Amniotic epithelial cell (primary cell): Measurements from ENCODE around the gene IQSEC3.

Experiments
- DNase-seq: peaks from one replicate; pipeline ENCODE4 v3.0.0-alpha.2; 2010; ENCODE audit warnings: low read depth

The IQSEC3 gene

DNA sequence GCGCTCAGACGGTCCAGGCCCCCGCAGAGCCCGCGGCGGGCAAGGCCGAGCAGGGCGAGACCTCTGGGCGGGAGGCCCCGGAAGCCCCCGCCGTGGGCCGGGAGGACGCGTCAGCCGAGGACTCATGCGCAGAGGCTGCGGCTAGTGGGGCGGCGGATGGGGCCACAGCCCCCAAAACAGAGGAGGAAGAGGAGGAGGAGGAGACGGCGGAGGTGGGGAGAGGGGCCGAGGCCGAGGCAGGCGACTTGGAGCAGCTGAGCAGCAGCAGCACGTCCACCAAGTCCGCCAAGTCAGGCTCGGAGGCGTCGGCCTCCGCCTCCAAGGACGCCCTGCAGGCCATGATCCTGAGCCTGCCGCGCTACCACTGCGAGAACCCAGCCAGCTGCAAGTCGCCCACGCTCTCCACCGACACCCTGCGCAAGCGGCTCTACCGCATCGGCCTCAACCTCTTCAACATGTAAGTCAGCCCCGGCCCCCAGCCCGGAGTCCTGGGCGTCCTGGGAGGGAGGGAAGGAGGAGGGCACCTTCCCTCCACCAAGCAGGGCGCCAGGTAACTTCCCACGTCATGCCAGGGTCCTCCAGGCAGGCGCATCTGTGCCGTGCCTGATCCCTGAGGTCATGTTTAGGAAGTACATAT lies 72.4 kb downstream of the IQSEC3 start:
- peak; percentile 41 for DNase-seq

DNA sequence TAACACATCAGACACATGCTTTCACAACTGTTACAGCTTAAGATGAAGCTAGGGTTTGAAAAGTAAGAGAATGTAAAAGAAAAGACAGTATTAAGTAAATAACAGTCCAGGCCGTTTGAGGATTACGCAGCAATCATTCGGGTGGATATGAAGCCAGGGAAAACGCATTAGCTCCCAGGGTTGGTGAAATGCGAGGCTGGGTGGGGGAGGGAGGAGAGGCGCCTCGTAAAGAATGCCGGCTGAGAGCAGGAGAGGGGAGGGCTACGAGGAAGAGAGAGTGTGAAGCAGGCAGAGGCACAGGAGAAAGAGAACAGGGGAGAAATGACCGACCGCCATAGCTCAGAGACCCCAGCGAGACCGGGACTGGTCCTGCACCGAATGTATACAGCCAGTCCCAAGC lies 73.0 kb downstream of the IQSEC3 start:
- peak; percentile 58 for DNase-seq

DNA sequence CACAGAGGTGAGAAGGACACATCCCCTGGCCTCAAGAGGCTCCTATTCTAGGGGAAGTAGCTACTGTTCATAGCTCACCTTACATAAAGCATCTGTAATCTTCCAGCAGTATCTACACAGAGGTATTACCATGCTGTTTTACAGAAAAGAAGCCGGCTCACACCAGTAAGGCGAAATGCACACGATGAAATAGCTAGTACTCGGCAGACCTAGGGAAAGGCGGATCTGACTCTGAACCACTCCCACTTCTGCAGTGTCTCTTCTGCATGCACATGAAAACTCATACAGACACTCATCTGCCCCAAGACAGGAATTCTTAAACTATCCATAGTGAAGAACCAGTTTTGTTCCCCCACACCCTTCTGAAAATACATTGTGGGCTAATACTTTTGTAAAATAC lies 73.6 kb downstream of the IQSEC3 start:
- DNase-seq: peak; percentile 33

DNA sequence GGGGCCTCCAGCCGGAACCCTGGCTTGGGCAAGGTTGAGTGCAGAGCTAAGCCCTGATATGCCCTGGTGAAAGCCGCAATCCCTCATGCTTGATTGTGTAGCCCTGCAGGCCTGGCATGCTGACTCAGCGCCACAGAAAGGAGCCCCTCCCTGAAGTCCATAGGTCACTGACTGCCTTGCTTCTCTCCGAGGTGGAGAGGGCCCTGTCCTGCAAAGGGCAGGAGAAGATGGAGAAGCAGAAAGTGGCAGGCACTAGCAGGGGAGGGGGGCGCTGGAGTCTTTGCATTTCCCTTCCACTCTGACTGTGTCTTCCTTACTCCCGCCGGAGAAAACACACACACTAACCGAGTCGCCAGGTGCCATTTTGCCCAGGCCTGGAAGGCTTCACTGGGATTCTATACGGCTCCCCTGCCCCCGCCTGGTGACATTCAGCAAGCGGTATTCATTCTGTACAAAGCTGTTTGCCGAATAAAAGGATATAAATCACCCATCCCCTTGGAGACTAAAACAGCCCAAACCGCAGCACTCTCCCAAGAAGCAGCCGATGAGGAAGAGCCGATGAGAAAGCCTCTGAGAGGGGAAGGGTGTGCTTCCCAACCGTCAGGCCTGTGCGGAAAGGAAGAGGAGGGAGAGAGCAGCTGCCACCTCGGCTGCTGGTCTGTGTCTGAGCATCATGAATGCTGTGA lies 77.5 kb downstream of the IQSEC3 start:
- peak; percentile 84 for DNase-seq

DNA sequence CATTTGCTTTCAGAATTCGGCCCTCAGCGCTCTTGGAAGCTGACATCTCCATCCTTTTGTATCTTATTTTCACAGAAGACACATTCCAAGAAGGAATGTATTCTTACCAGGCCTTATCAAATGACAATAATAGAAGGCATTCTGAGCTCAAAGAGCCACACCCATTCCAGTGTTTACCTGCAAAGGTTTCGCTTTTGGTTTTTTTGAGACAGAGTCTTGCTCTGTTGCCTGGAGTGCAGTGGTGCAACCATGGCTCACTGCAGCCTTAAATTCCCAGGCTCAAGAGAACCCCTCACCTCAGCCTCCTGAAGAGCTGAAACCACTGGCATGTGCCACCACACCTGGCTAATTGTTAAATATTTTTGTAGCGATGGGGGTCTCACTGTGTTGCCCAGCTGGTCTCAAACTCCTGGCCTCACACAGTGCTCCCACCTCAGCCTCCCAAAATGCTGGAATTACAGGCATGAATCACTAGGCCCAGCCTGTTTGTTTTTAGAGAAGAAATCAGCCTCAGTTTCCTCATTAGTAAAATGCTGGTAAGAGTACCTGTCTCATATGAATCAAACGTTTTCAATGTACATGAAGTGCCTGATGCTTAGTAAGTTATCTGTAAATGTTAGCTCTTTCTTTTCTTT lies 78.2 kb downstream of the IQSEC3 start:
- DNase-seq: no peak

DNA sequence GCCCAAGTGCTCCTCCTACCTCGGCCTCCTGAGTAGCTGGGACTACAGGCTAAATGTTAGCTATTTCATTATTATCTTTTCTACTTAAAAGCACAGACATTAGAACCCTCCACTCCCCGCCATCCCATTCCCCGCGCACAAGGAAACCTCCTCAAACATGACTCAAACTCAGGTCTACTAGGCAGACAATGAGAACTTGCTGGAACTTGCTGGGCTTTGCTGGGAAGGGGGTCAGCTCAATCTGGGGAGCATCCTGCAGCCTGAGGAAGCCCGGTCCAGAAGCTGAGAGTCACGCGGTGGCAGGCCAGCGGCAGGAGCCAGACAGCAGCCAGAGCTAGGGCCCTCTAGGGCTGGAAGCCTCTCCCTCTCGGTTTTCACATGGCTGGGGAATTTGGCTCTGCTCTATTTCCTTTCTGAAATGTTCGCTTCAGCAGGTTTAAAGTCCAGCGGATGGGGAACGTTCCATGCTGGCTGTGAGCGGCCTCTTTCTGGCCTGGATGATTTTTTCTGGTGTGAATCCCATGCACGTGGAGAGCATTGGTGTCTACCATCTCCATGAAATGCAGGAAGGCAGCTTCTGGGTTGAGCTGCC lies 78.9 kb downstream of the IQSEC3 start:
- no peak for DNase-seq

DNA sequence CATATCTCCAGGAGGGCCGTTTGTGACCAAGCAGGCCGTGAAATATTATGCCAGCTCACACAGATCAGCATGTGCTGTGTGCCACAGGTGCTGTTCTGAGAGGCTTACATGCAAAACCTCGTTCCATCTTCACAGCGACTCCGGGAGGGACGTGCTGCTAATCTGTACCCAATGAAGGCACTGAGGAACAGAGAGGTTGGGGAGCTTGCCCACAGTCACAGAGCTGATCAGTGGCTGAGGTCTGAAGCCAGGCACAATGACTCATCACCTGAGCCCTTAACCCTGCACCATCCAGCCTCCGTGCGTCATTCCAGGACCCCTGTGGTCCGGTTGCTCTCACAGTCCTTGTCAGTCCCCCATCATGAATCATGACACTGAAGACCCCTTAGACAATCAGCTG lies 80.7 kb downstream of the IQSEC3 start:
- DNase-seq: no peak

DNA sequence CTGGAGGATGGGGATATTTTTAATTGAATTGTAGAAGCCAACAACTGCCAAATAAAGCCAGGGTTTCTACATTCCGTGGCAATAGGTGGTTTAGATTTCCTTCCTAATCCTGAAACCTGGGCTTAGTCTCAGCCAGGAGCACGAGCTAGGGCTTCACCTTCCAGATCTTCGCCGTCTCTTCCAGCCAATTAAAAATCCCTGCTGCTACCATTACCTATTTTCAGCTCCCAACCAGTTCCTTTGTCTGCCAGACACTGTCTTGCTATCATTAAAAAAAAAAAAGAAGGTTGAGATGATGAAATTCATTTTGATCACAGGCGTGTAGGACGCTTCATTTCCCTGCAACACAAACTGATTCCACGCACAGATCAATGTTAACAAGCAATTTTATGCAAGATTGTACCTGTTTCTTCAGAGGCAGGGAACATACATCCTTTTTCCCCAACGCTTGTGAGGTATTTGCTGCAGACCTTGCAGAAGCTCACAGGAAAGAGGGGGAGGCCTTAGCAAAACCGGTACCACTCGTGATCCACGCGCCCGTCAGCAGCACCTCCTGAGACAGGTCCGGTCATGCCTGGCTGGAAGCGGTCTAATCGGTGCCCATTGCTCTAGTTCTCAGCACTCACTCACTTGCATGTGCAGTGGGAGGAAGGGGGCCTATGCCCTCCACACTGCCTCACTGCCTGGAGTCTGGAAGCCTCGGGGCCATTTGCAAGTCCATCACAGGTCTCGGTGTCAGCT lies 82.3 kb downstream of the IQSEC3 start:
- no peak for DNase-seq

DNA sequence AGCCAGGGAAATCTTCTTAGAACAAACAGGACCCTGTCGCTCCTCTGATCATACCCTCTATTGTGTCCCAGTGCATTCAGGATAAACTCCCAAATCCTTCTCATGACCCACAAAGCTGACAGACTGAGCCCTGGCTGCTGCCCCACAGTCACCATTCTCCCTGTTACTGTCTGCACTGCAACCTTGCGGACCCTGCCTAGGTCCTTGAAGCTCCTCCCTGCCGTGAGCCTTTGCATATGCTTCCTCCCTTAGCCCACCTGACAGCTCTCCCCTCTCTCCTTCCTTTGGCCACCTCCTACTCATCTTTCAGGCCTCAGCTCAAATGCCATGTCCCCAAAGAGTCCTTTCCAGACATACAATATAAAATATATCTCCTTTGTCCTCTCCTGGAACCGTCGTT lies 85.0 kb downstream of the IQSEC3 start:
- DNase-seq: no peak

DNA sequence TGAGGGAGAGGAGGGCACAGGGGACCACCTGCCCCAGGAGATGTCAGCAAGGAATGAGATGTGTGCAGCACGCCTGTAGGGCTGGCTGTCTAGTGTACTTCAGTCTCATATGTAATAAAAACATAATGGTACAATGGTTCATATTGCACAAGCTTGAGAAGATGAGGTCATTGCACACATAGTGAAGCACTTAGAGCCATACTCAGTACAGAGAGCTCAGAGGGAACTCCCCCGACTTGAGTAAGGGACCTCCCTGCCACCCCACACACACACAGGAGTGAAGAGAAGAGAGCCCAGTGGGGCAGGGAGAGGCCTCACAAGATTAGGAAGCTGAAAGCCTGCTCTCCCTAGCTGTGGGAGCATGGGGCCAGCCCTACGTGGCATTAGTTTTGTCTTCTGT lies 85.9 kb downstream of the IQSEC3 start:
- DNase-seq: peak; percentile 89

DNA sequence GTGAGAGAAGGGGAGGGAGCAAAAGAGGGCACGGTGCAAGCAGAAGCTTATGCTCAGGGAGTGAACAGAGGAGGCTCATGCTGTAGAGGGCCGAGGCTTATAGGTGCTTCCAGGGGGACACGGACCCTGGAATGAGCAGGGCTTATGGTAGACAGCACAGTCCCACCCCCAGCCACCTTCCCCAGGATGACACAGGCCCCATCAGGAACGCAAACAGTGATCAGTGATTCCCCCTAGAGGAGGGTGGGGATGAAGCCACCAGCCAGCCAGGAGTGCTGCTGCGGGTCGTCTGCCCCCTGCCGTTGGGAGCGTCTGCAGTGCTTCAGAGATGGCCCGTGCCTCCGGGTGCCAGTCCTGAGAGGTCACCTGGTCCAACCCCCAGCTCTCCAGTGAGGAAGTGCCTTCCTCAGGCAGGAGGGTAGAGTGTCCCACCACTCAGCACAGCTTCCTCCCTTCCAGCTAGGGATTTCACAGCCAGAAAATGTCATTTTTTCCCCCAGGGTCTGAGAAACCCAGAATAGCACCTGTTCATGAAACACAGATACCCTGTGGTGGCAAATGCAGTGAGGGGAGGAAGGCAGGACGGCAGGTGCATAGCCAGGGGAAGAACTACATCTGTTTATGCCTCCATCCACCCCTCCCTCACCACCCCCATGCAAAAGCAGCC lies 86.6 kb downstream of the IQSEC3 start:
- peak; percentile 58 for DNase-seq

DNA sequence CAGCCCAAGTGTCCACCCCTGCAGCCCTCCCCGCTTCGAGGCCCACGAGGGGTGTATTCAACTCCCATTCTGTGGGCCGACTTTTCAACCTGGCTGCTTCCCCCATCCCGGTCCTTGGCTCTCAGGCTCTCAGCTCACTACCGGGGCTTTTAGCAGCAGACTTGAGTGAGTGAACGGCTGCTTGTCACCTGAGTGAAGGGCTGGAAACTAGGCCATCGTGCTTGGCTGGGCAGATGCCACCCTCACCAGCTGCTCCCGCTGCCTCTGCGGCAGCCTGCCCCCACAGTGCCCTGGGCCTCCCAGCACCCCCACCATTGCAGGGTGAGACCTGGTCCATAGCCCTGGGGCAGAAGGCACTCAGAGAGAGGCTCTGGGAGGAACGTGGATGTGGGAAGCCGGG lies 87.5 kb downstream of the IQSEC3 start:
- DNase-seq: no peak

DNA sequence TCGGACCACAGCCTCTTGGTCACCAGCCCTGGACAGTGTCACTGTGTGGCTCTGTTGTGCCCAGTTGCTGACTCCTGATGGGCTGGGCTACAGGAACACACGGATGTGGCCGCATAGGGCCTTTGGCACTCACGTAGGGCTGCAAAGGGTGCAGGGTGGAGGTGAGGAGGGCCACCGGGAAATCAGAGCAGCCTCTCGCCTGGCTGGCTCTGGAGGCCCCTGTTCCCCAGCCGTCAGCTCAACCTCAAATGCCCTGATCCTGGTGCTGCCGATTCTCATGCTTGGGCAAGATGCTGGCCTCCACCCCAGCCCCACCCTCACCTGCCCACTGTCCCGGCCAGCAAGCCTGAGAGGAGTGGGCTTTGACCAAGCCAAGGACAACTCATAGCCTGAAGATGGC lies 88.4 kb downstream of the IQSEC3 start:
- no peak for DNase-seq

DNA sequence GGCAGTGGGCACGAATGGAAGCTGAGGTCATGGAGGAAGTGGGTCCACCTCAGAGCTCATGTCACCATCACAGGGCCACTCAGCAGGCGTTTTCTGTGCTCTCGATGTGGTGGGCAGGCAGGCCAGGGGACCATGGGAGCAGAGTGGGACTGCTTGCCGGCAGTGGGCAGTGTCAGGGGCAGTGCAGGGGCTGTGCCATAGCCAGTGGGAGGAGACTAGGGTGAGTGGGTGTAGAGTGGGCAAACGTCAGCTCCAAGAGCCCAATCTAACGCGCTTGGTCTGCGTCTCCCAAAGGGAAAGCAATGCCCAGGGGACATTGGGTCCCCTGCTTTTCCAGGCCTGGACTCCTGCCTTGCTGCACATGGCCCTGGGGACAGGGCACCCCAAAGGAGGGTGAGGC lies 89.1 kb downstream of the IQSEC3 start:
- no peak for DNase-seq

DNA sequence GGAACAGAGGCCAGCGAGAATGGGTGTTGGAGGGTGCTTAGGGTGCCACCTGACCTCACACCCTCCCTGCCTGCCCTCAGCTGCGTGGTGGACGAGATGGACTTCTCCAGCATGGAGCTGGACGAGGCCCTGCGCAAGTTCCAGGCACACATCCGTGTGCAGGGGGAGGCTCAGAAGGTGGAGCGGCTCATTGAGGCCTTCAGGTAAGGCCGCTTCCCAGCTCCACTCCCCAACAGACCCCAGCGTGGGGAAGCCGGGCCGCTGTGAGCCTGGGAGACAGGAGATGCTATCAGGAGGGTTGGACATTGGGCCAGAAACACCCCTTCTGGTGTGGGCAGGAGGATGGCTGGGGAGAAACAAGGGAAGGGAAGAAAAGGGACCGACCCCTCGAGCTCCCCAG lies 90.4 kb downstream of the IQSEC3 start:
- no peak for DNase-seq

DNA sequence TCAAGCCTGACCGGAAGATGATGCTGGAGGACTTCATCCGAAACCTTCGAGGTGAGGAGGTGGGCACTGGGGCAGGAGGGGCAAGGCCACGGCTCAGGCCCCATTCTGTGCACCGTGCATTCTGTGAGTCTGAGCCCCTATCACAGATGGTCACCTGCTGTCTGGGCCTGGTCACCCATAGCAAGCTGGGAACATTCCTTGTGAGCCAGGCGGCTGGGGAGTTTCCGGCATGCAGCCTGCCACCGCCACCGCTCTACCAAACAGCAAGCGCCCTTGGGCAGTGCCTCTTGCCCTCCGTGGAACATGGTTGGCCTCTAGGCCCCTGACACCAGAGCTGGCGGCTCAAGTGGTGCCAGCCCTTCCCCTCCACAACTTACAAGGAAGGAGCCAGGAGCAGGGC lies 91.1 kb downstream of the IQSEC3 start:
- DNase-seq: no peak

DNA sequence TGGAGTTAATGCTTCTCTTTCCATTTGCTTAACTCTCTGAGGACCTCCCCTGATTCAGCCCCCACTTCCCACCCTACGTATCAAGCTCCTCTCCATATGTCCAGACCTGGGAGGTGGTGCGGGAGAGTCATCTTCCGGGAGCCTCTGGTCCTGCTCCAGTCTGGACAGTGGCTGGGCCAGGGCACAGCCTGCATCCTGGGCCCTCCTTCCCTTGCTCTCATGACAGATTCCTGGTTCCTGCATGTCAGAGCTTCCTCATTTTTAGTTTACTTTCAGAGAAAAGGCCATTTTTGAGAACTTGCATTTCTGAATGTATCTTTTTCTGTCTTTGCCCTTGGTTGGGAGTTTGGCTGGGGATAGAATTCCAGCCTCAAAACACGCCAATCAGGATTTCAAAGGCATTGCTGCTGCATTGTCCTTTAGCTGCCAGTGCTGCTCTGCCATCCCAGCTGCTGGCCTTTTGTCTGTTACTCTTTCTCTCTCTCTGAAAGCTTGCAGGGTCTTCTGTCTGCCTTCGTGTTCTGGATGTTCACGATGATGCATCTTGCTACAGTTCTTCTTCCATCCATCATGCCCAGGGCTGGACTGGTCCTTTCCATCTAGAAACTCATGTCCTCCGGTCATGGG lies 92.7 kb downstream of the IQSEC3 start:
- DNase-seq: no peak

DNA sequence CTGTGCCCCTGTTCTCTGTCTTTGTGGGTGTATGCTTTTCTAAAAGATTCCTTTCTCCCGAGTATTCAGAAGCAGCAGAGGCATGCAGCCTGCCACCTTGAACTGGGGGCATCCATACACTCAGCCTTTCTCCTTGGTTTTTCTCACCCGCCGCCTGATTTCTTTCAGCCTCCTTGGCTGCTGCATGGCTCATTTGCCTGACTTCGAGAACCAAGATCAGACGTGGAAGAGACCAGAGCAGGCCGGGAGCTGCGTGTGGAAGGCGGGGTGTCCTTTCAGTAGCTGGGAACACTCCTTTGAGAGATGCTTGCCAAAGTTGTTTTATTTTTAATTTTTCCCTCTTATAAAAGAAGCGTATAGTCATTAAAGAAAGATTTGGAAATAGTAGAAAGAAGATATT lies 94.3 kb downstream of the IQSEC3 start:
- no peak for DNase-seq

DNA sequence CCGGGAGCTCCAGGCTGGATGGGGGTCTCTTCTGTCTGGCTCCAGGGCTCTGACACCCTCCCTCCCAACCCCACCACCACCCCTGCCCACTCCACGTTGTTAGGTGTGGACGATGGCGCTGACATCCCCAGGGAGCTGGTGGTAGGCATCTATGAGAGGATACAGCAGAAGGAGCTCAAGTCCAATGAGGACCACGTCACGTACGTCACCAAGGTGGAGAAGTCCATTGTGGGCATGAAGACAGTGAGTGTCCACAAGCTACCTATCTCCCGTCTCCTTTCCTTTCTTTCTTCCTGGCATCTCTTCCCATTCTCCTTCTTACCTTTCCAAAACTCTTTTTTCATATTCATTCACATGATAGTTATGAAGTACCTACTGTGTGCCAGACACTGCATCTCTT lies 95.3 kb downstream of the IQSEC3 start:
- no peak for DNase-seq

DNA sequence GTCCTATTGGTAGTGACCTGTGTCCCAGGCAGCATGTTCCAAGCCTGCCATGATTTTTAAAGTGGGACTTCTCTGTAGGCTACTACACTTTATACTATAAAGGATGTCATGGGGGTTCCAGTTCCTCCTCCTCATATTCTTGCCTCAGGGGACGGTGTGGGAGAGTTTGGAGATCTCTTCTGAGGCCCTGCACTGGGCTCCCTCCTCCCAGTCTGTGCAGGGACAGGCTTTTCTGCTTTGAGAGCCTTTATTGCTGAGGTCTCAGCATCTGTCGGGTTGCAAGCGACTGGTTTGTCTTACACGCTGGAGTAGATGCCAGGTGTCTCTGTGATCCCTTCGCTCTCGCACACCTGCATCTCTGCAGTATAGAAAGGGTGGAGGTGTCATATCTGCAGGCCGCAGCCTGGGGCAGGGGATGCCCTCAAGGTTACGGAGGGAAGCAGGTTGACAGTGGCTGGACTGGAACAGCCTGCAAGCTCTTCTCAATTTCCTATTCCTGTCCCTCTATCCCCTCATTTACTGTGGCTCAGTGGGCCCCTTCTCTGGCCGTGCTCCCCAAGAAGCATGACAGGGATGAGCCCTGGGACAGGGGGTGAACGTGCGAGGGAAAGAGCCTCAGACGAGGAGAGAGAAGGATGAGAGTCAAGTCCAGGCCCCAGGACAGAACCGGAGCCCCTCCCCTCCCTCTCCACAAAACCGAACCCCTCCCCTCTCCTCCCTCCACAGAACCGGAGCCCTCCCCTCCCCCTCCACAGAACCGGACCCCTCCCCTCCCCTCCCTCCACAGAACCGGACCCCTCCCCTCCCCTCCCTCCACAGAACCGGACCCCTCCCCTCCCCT lies 96.1 kb downstream of the IQSEC3 start:
- no peak for DNase-seq
